Right lobe of liver (tissue), 4 donors: ENCODE results near the gene ANAPC5.

Source experiments
- CTCF ChIP-seq, 4 donors: fragments of 200-600 bp in 3 of 4; fragments of 450-650 bp in 1 of 4; IDR thresholded peaks; one replicate each; pipeline versions ENCODE4 v1.5.1 to v1.8.0; 2016 to 2022; ENCODE audit warnings: antibody characterized with exemption in 4 of 4, mild to moderate bottlenecking in 2 of 4
- POLR2A ChIP-seq: fragments of 450-650 bp; IDR thresholded peaks from one replicate; pipeline ENCODE4 v1.6.1; 2017; ENCODE audit warnings: antibody characterized with exemption, mild to moderate bottlenecking
- donor health status: DM: no; HTN: no; CAD: no.
- donor health status: DM: no; HTN: no; CAD: no.
- donor health status: DM: no; HTN: yes; CAD: no.

- TF ChIP-seq CTCF (IDR thresholded peaks at IDR 0.05) (no peak), POLR2A (no peak)
Observed at GRCh38 chr12:121325922-121326396, 26.3 kb downstream of the ANAPC5 start.
